22Rv1 (cell line): ENCODE data around the gene KCNS1.

Experiments used
- ZFX ChIP-seq: fragments of 450-650 bp; IDR thresholded peaks from 2 replicates; pipeline ENCODE4 v1.6.1; 2017; ENCODE audit warnings: antibody characterized with exemption, borderline replicate concordance
- TF ChIP-seq, protein P1 (sequence below): fragments of 450-650 bp; IDR thresholded peaks from 2 replicates; pipeline ENCODE4 v1.5.1; 2017; ENCODE audit warnings: mild to moderate bottlenecking

- TF ChIP-seq, protein P1, sequence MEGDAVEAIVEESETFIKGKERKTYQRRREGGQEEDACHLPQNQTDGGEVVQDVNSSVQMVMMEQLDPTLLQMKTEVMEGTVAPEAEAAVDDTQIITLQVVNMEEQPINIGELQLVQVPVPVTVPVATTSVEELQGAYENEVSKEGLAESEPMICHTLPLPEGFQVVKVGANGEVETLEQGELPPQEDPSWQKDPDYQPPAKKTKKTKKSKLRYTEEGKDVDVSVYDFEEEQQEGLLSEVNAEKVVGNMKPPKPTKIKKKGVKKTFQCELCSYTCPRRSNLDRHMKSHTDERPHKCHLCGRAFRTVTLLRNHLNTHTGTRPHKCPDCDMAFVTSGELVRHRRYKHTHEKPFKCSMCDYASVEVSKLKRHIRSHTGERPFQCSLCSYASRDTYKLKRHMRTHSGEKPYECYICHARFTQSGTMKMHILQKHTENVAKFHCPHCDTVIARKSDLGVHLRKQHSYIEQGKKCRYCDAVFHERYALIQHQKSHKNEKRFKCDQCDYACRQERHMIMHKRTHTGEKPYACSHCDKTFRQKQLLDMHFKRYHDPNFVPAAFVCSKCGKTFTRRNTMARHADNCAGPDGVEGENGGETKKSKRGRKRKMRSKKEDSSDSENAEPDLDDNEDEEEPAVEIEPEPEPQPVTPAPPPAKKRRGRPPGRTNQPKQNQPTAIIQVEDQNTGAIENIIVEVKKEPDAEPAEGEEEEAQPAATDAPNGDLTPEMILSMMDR: no peak
- TF ChIP-seq ZFX: no peak
These were observed 29.8 kb downstream of the KCNS1 start for GRCh38 chr20:45070932-45071632.
